MM.1S (cell line): ENCODE measurements around the gene FRAS1.

ENCODE experiments used
- DNase-seq: peaks from one replicate; pipeline ENCODE4 v3.0.0-alpha.2; 2015
- H2AFZ ChIP-seq: fragments of 300-600 bp; sonication (generic); 2 replicates; pipeline ENCODE4 v1.6.0; 2016; ENCODE audit warnings: antibody characterized with exemption, low read length
- H3F3A ChIP-seq: fragments of 300-600 bp; sonication (generic); 2 replicates; pipeline ENCODE4 v1.6.1; 2016; ENCODE audit warnings: mild to moderate bottlenecking, antibody characterized with exemption, low read length, moderate library complexity, mixed read lengths; ENCODE audit not compliant: insufficient read depth
- H3K27ac ChIP-seq: fragments of 300-600 bp; sonication (generic); 2 replicates; pipeline ENCODE4 v1.5.1; 2016; ENCODE audit warnings: mild to moderate bottlenecking, low read length
- H3K27me3 ChIP-seq: fragments of 300-600 bp; sonication (generic); replicated peaks from 2 replicates; pipeline ENCODE4 v1.6.0; 2016; ENCODE audit warnings: low read length; ENCODE audit not compliant: insufficient read depth
- H3K36me3 ChIP-seq: fragments of 300-600 bp; sonication (generic); replicated peaks from 2 replicates; pipeline ENCODE4 v1.6.1; 2016; ENCODE audit warnings: mild to moderate bottlenecking, low read length, mixed read lengths; ENCODE audit not compliant: insufficient read depth
- H3K4me1 ChIP-seq: fragments of 300-600 bp; sonication (generic); 2 replicates; pipeline ENCODE4 v1.6.1; 2016; ENCODE audit warnings: low read length, mixed read lengths
- H3K4me2 ChIP-seq: fragments of 300-600 bp; sonication (generic); 2 replicates; pipeline ENCODE4 v1.6.0; 2016; ENCODE audit warnings: low read depth, low read length
- H3K4me3 ChIP-seq: fragments of 300-600 bp; sonication (generic); 2 replicates; pipeline ENCODE4 v1.5.1; 2016; ENCODE audit warnings: low read length, mixed read lengths
- H3K79me2 ChIP-seq: fragments of 300-600 bp; sonication (generic); 2 replicates; pipeline ENCODE4 v1.6.1; 2016; ENCODE audit warnings: mixed run types, low read length, mixed read lengths
- H3K9ac ChIP-seq: fragments of 300-600 bp; sonication (generic); 2 replicates; pipeline ENCODE4 v1.6.1; 2016; ENCODE audit warnings: low read length, mixed read lengths
- H3K9me2 ChIP-seq: fragments of 300-600 bp; sonication (generic); replicated peaks from 2 replicates; pipeline ENCODE4 v1.6.1; 2016; ENCODE audit warnings: mild to moderate bottlenecking, low read length, mixed read lengths; ENCODE audit not compliant: insufficient read depth
- H3K9me3 ChIP-seq: fragments of 300-600 bp; sonication (generic); replicated peaks from 2 replicates; pipeline ENCODE4 v1.6.1; 2016; ENCODE audit warnings: mild to moderate bottlenecking, low read length, mixed read lengths; ENCODE audit not compliant: insufficient read depth
- H4K20me1 ChIP-seq: fragments of 300-600 bp; sonication (generic); 2 replicates; pipeline ENCODE4 v1.6.1; 2016; ENCODE audit warnings: mild to moderate bottlenecking, low read length, moderate library complexity, mixed read lengths; ENCODE audit not compliant: insufficient read depth
- CTCF ChIP-seq: fragments of 300-600 bp; sonication (generic); IDR thresholded peaks from 2 replicates; pipeline ENCODE4 v1.5.1; 2016; ENCODE audit warnings: antibody characterized with exemption, low read length, mixed read lengths
- EZH2 ChIP-seq: fragments of 300-600 bp; sonication (generic); optimal IDR thresholded peaks from 2 replicates; pipeline ENCODE3; 2017; ENCODE audit warnings: low read depth, mild to moderate bottlenecking, antibody characterized with exemption, low read length, mixed read lengths
- EZH2phosphoT487 ChIP-seq: fragments of 300-600 bp; sonication (generic); IDR thresholded peaks from 2 replicates; pipeline ENCODE4 v1.6.1; 2018; ENCODE audit warnings: antibody characterized with exemption, low read length

Gene FRAS1

GRCh38 chr4:78527555-78527954 is 470.4 kb downstream of the FRAS1 start:
- Histone ChIP-seq H3K27ac (no peak overlapping the region), H3K4me2 (no peak overlapping the region)
- TF ChIP-seq EZH2 (no peak), EZH2phosphoT487 (no peak), CTCF (no peak)

GRCh38 chr4:78528327-78528726 is 471.2 kb downstream of the FRAS1 start:
- Histone ChIP-seq H3K9ac (no peak overlapping the region), H3K4me3 (no peak overlapping the region), H3K4me2 (no peak overlapping the region), H3K36me3 (no peaks in the 10 kb centered on the region), H2AFZ (no peak overlapping the region), H3K9me3 (no peaks in the 10 kb centered on the region), H3K27ac (no peak overlapping the region), H3F3A (no peaks in the 10 kb centered on the region), H3K27me3 (no peaks in the 10 kb centered on the region), H4K20me1 (no peaks in the 10 kb centered on the region), H3K4me1 (no peaks in the 10 kb centered on the region), H3K79me2 (no peaks in the 10 kb centered on the region), H3K9me2 (no peaks in the 10 kb centered on the region)
- DNase-seq = no peak
- TF ChIP-seq EZH2phosphoT487 = no peak
- TF ChIP-seq EZH2 = no peak
- TF ChIP-seq CTCF = no peak

More at GRCh38 chr4:78527555-78527954, 470.4 kb downstream of the FRAS1 start:
- no peaks in the 10 kb centered on the region for H3K9me3 ChIP-seq
- H2AFZ ChIP-seq = no peak overlapping the region
- H4K20me1 ChIP-seq = no peaks in the 10 kb centered on the region
- no peaks in the 10 kb centered on the region for H3K27me3 ChIP-seq
- no peaks in the 10 kb centered on the region for H3F3A ChIP-seq
- no peaks in the 10 kb centered on the region for H3K36me3 ChIP-seq
- H3K9ac ChIP-seq = no peak overlapping the region
- H3K4me1 ChIP-seq = no peaks in the 10 kb centered on the region
- no peaks in the 10 kb centered on the region for H3K79me2 ChIP-seq
- no peak for DNase-seq
- H3K9me2 ChIP-seq = no peaks in the 10 kb centered on the region
- H3K4me3 ChIP-seq = no peak overlapping the region

GRCh38 chr4:78529569-78530209 is 472.6 kb downstream of the FRAS1 start:
- no peak overlapping the region for H3K4me2 ChIP-seq
- H2AFZ ChIP-seq = no peak overlapping the region
- no peaks in the 10 kb centered on the region for H3F3A ChIP-seq

More at GRCh38 chr4:78529569-78530209, 472.6 kb downstream of the FRAS1 start:
- Histone ChIP-seq H3K9ac (no peak overlapping the region), H3K9me3 (no peaks in the 10 kb centered on the region), H3K4me1 (no peaks in the 10 kb centered on the region), H3K36me3 (no peaks in the 10 kb centered on the region), H3K27me3 (no peaks in the 10 kb centered on the region), H3K4me3 (no peak overlapping the region), H3K9me2 (no peaks in the 10 kb centered on the region), H4K20me1 (no peaks in the 10 kb centered on the region), H3K79me2 (no peaks in the 10 kb centered on the region), H3K27ac (no peak overlapping the region)
- no peak for TF ChIP-seq EZH2phosphoT487
- no peak for TF ChIP-seq EZH2
- TF ChIP-seq CTCF = no peak
- DNase-seq = no peak
